ENCODE measurements around the gene SV2B.

SV2B gene

GRCh38 chr15:91135201-91136130 lies 35.4 kb downstream of the SV2B start:
- DNase-seq (ENCODE audit: low read depth): no peak
- no peak overlapping the region for H3K4me3 ChIP-seq (ENCODE audit: low read length)
- TF ChIP-seq CTCF (conservative IDR thresholded peaks at IDR 0.05; ENCODE audit: low read length): no peak

GRCh38 chr15:91136386-91136923 lies 36.4 kb downstream of the SV2B start:
- DNase-seq (ENCODE audit: low read depth): no peak
- H3K4me3 ChIP-seq (ENCODE audit: low read length): no peak overlapping the region
- TF ChIP-seq CTCF (conservative IDR thresholded peaks at IDR 0.05; ENCODE audit: low read length): no peak

GRCh38 chr15:91140601-91141000 lies 40.5 kb downstream of the SV2B start:
- no peak for TF ChIP-seq CTCF (conservative IDR thresholded peaks at IDR 0.05; ENCODE audit: low read length)
- no peak overlapping the region for H3K4me3 ChIP-seq (ENCODE audit: low read length)
- no peak for DNase-seq (ENCODE audit: low read depth)

- H3K4me3 ChIP-seq (ENCODE audit: low read length): no peak overlapping the region
- no peak for DNase-seq (ENCODE audit: low read depth)
- TF ChIP-seq CTCF (conservative IDR thresholded peaks at IDR 0.05; ENCODE audit: low read length): no peak
Observed at GRCh38 chr15:91141097-91141496, 41.0 kb downstream of the SV2B start.

- H3K4me3 ChIP-seq (ENCODE audit: low read length): no peak overlapping the region
- DNase-seq (ENCODE audit: low read depth): no peak
- peak; percentile 28; the same call in 1 of the 2 replicates for TF ChIP-seq CTCF (conservative IDR thresholded peaks at IDR 0.05; ENCODE audit: low read length)
Observed at GRCh38 chr15:91142106-91142744, 42.2 kb downstream of the SV2B start.

GRCh38 chr15:91142946-91143345 lies 42.9 kb downstream of the SV2B start:
- no peak for TF ChIP-seq CTCF (conservative IDR thresholded peaks at IDR 0.05; ENCODE audit: low read length)
- no peak overlapping the region for H3K4me3 ChIP-seq (ENCODE audit: low read length)
- DNase-seq (ENCODE audit: low read depth): no peak

All from AG10803 (cell line).